SU-DHL-6 (cell line): ENCODE measurements around the gene COL26A1.

ENCODE experiments used
- H2AFZ ChIP-seq: fragments of 200-600 bp; sonication (generic); 2 replicates; pipeline ENCODE4 v1.6.1; 2014; ENCODE audit warnings: low read depth, mild to moderate bottlenecking, moderate library complexity, mixed read lengths, antibody characterized with exemption, low read length; ENCODE audit not compliant: severe bottlenecking
- H3F3A ChIP-seq: fragments of 200-600 bp; shearing (Covaris generic); 2 replicates; pipeline ENCODE4 v1.6.0; 2016; ENCODE audit warnings: antibody characterized with exemption, mild to moderate bottlenecking; ENCODE audit not compliant: insufficient read depth
- H3K27ac ChIP-seq: fragments of 200-600 bp; sonication (generic); 2 replicates; pipeline ENCODE4 v1.5.1; 2016; ENCODE audit warnings: low read depth, mild to moderate bottlenecking, low read length, moderate library complexity, mixed read lengths
- H3K27me3 ChIP-seq: fragments of 200-600 bp; sonication (generic), shearing (Covaris generic); 2 replicates; pipeline ENCODE4 v1.6.0; 2014; ENCODE audit warnings: mild to moderate bottlenecking, low read length
- H3K36me3 ChIP-seq: fragments of 200-600 bp; sonication (generic); 2 replicates; pipeline ENCODE4 v1.6.1; 2014; ENCODE audit warnings: mild to moderate bottlenecking, low read length, mixed read lengths
- H3K4me2 ChIP-seq: fragments of 300-600, 200-600 bp; shearing (Covaris generic), sonication (generic); 2 replicates; pipeline ENCODE4 v1.6.0; 2014; ENCODE audit warnings: low read length, low read depth, mild to moderate bottlenecking; ENCODE audit not compliant: poor library complexity, severe bottlenecking
- H3K4me3 ChIP-seq: fragments of 200-600 bp; sonication (generic); 2 replicates; pipeline ENCODE4 v1.5.1; 2014; ENCODE audit warnings: antibody characterized with exemption, low read length, mild to moderate bottlenecking, mixed read lengths; ENCODE audit not compliant: insufficient read depth, poor library complexity, severe bottlenecking
- H3K79me2 ChIP-seq: fragments of 200-600 bp; sonication (generic); 2 replicates; pipeline ENCODE4 v1.6.1; 2014; ENCODE audit warnings: mild to moderate bottlenecking, low read length, moderate library complexity; ENCODE audit not compliant: insufficient read depth
- H3K9ac ChIP-seq: fragments of 200-600 bp; sonication (generic); 2 replicates; pipeline ENCODE4 v1.7.0; 2014; ENCODE audit warnings: mild to moderate bottlenecking, low read length
- H3K9me2 ChIP-seq: fragments of 200-600 bp; sonication (generic); replicated peaks from 2 replicates; pipeline ENCODE4 v1.6.1; 2014; ENCODE audit warnings: low read length; ENCODE audit not compliant: insufficient read depth
- H3K9me3 ChIP-seq: fragments of 200-600 bp; sonication (generic); 2 replicates; pipeline ENCODE4 v1.6.1; 2014; ENCODE audit warnings: low read length, mixed read lengths; ENCODE audit not compliant: insufficient read depth
- H4K20me1 ChIP-seq: fragments of 200-600 bp; sonication (generic); 2 replicates; pipeline ENCODE4 v1.6.1; 2014; ENCODE audit warnings: low read depth, mild to moderate bottlenecking, antibody characterized with exemption, low read length, moderate library complexity, mixed read lengths
- EZH2phosphoT487 ChIP-seq: fragments of 200-600 bp; sonication (generic), shearing (Covaris generic); conservative IDR thresholded peaks from 2 replicates; pipeline ENCODE4 v1.6.1; 2018; ENCODE audit warnings: mild to moderate bottlenecking, antibody characterized with exemption, low read length, moderate library complexity, mixed read lengths
- TF ChIP-seq, protein P1 (sequence below): fragments of 200-600 bp; sonication (generic); IDR thresholded peaks from one replicate; pipeline ENCODE4 v1.5.1; 2017; ENCODE audit warnings: antibody characterized with exemption, mild to moderate bottlenecking, low read length, moderate library complexity; ENCODE audit not compliant: insufficient read depth, poor library complexity, severe bottlenecking

The COL26A1 gene

DNA sequence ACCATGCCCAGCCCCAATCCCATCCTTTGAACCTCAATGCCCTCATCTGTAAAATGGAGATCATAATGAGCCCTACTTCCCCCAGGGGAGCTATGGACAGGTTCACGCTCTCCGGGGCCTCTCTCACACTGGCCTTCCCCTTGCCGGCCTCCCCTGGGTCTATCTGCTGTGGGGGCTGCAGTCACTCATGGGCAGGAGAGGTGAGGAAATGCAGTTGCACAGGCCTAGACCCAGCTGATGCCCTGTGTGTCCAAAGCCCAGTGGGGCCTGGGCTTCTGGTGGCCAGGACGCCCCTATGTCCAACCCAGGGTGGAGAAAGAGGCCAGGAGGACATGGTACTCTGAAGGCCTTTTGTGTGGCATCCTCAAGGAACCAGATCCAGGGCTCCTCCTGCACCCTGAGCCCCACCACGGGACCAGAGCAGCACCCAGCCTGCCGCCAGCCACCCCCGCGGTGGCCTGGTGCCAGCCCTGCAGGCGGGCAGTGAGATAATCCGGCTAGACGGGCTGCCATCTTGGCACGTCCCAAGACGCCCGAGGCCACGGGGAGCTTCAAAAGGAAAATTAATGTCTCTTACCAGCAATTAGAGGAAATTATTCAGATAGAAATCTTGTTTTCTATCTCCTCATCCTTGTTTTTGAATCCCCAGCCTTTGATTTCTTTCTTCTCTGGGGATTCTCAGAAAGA is 227.4 kb downstream of the COL26A1 start:
- Histone ChIP-seq H2AFZ (no peak overlapping the region), H3K27me3 (no peaks in the 10 kb centered on the region), H3K4me2 (no peak overlapping the region), H3K27ac (no peak overlapping the region), H3K9me2 (no peaks in the 10 kb centered on the region), H3K4me3 (no peak overlapping the region), H3K36me3 (no peaks in the 10 kb centered on the region), H3F3A (no peaks in the 10 kb centered on the region), H3K9me3 (no peaks in the 10 kb centered on the region), H3K9ac (no peak overlapping the region), H4K20me1 (no peaks in the 10 kb centered on the region), H3K79me2 (no peaks in the 10 kb centered on the region)
- TF ChIP-seq, protein P1, sequence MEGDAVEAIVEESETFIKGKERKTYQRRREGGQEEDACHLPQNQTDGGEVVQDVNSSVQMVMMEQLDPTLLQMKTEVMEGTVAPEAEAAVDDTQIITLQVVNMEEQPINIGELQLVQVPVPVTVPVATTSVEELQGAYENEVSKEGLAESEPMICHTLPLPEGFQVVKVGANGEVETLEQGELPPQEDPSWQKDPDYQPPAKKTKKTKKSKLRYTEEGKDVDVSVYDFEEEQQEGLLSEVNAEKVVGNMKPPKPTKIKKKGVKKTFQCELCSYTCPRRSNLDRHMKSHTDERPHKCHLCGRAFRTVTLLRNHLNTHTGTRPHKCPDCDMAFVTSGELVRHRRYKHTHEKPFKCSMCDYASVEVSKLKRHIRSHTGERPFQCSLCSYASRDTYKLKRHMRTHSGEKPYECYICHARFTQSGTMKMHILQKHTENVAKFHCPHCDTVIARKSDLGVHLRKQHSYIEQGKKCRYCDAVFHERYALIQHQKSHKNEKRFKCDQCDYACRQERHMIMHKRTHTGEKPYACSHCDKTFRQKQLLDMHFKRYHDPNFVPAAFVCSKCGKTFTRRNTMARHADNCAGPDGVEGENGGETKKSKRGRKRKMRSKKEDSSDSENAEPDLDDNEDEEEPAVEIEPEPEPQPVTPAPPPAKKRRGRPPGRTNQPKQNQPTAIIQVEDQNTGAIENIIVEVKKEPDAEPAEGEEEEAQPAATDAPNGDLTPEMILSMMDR: no peak
- TF ChIP-seq EZH2phosphoT487: no peak

DNA sequence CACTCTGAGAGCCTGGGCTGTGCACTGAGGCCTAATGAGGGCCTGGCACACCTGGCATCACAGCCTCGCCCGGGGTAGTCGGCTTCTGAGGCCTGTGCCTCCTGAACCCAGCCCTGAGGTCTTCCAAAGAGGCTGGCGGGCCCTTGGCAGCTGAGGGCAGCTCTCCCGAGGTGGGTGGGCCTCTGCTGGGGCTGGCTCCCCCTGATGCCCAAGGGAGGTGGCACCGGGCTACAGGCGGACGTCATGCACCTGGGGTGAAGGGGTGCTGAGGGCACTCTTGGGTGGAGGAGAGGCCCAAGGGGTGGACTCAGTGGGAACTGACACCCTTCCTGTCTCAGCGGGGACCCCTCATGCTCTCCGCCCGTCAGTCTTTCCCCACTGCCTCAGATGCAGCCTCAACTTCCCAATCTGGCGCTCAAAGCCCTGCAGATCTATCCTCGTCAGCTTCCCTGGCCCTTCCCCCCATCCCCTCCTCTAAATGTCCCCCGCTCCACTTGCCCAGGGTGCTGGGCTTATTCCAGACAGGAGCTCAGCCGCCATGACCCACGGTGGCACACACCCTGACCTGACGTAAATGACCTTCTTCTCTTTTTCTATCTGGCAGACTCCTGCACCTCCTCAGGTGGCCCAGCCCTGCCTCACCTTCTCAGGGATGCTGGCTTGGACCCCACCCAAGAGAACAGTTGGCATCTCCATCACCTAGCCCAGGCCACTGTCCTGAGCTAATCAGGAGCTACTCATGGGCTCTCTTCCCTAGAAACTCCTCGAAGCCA is 228.2 kb downstream of the COL26A1 start:
- Histone ChIP-seq H3F3A (no peaks in the 10 kb centered on the region), H3K9me2 (no peaks in the 10 kb centered on the region), H3K9me3 (no peaks in the 10 kb centered on the region), H3K27ac (no peak overlapping the region), H3K4me2 (no peak overlapping the region), H3K27me3 (no peaks in the 10 kb centered on the region), H4K20me1 (no peaks in the 10 kb centered on the region), H3K4me3 (no peak overlapping the region), H3K36me3 (no peaks in the 10 kb centered on the region), H3K79me2 (no peaks in the 10 kb centered on the region), H2AFZ (no peak overlapping the region), H3K9ac (no peak overlapping the region)
- TF ChIP-seq, protein P1: no peak
- no peak for TF ChIP-seq EZH2phosphoT487

DNA sequence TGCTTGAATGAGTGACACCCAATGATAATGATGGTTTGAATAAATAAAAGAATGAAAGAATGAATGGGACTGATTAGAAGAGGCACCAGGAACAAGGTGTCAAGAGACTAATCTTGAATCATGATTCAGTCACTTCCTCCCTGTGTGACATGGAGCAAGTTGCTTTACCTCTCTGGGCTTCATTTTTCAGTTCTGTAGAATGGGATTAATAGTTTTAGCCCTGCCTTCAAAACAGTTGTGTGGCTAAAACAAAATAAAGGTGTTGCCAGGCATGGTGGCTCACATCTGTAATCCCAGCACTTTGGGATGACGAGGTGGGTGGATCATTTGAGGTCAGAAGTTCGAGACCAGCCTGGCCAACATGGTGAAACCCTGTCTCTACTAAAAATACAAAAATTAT is 228.8 kb downstream of the COL26A1 start:
- Histone ChIP-seq H3K36me3 (no peaks in the 10 kb centered on the region), H3F3A (no peaks in the 10 kb centered on the region), H2AFZ (no peak overlapping the region), H4K20me1 (no peaks in the 10 kb centered on the region), H3K4me3 (no peak overlapping the region), H3K27ac (no peak overlapping the region), H3K4me2 (no peak overlapping the region), H3K9me3 (no peaks in the 10 kb centered on the region), H3K79me2 (no peaks in the 10 kb centered on the region), H3K9ac (no peak overlapping the region), H3K27me3 (no peaks in the 10 kb centered on the region), H3K9me2 (no peaks in the 10 kb centered on the region)
- TF ChIP-seq EZH2phosphoT487: no peak
- TF ChIP-seq, protein P1: no peak
